Activated CD4-positive, alpha-beta T cell treated with anti-CD3 and anti-CD28 coated beads for 1 hour (primary cell): ENCODE data around the gene SKIC3.
A peak's percentile ranks its signal among the peaks of the same experiment; 100 is the strongest.

ENCODE experiments used
- DNase-seq: peaks from one replicate; pipeline ENCODE4 v3.0.0-alpha.2; 2020

SKIC3 gene

DNA sequence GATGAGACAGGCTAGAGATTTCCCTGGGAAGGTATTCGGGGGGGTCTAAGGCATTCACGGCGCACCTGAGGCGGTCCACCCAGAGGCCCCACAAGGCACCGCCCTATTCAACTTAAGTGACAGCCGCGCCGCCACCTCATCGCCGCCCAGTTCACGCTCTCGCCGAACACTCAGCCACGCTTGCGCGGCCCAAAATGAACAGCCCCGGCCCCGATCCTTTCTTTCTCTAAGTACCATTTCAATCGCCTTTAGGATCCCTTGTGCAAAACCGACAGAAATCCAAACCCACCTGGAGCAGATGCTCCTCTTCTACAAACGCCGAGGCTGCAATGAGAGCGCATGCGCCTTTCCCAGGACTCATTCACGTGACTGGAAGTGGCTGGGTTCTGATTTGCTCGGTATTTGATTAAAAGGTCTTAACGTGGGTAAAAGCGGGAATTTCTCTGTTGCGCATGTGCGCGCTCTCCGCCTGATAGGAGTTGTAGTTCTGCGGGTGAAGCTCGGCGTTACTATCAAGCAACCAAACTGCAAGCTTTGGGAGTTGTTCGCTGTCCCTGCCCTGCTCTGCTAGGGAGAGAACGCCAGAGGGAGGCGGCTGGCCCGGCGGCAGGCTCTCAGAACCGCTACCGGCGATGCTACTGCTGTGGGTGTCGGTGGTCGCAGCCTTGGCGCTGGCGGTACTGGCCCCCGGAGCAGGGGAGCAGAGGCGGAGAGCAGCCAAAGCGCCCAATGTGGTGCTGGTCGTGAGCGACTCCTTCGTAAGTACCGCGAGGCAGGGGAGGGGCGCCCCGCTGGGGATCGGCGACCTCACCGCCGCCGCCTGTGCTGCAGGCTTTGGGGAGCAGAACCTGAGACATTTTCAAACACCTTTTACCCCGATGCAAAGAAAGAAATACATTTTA is at the start of gene SKIC3, which contains the start of gene ARSK:
Gene SKIC3, minus strand, starts transcription at position 331 of the 902 bp plus-strand sequence. CDS start 7,827 bp downstream, outside the sequence.
Gene ARSK, plus strand, starts transcription at position 455 of the 902 bp plus-strand sequence. Its CDS starts 178 bp downstream, at position 633.
- DNase-seq, result peak; percentile 88

DNA sequence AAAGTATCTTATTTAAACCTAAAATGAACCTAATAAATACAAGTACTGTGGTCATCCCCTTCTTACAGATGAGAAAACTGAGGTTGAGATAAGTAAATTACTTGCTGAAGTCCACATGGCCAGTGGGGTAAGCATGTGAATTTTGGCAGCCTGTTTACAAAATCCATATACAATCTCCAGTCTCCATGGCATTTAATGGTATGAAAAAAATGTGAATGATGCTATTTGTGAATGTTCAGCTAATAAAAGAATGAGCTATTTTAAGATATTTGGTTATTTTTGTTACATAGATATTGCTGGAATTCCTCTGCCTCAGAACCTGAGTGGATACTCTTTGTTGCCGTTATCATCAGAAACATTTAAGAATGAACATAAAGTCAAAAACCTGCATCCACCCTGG is 45.8 kb upstream of the SKIC3 start:
- DNase-seq, result no peak

DNA sequence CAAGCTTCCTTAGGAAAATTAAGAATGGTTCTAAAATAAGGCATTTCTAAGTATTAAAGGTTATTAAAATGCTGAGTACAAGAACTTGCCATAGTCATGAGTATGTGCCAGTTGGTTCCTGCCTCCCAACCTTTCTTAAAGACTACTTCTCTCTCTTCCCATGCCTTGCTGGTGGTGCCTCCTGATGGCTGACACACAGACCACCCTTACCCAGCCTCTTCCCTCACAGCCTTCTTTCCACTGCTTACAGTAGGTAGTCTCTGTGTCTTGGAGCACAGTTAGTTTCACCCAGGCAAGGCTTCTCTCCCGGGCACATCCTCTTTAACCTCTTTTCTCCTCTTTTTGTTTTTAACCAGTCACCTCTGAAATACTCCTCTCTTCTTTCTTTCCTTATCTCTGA is 44.5 kb upstream of the SKIC3 start:
- DNase-seq, result no peak

DNA sequence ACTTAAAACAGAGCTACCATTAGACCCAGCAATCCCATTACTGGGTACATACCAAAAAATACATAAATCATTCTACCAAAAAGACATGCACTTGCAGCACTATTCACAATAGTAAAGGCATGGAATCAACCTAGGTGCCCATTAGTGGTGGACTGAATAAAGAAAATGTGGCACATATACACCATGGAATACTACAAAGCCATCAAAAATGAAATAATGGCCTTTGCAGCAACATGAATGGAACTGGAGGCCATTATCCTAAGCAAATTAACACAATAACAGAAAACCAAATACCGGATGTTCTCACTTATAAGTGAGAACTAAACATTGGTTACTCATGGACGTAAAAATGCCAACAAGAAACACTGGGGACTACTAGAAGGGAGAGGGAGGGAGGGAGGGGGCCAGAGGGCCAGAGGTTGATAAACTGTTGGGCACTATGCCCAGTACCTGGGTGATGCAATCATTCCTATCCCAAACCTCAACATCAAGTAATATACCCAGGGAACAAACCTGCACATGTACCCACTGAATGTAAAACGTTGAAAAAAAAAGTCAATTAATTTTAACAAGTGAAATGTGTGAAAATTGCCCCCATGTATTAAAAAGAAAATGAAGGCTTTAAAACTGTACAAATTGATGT is 40.6 kb upstream of the SKIC3 start:
- DNase-seq, result no peak

DNA sequence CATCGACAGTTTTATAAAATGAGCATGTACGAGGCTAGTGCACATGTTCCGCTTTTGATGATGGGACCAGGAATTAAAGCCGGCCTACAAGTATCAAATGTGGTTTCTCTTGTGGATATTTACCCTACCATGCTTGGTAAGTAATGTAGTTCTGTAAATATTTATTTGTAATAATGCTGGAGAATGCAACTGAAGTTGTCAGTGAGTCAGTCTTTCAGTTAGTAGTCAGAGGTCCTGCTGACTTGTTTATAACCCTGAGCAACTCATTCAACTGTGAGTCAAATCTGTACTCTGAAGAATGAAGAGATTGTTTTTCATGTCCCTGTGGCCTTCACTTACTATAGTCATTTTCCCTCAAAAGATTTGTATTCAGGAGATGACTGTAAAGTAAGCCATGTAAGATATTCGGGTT is 36.7 kb upstream of the SKIC3 start:
- DNase-seq, result no peak

DNA sequence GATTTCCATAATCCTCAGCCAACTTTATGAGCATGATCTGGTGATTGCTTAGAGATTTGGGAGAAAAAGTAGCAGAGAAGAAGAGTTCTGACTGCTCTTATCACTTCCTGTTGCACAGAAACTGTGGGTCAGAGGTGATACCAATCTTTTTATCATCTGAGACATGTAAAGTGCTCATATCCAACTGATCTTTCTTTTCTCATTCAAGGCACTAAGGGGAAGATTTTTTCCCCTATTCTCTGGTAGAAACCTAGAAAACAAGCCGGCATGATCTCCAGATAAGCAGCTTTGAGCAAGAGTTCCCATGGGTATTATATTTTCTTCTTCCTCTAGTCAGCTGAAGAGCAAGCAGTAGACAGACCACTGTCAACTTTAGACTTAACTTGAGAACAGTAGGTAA is 36.1 kb upstream of the SKIC3 start:
- no peak for DNase-seq

DNA sequence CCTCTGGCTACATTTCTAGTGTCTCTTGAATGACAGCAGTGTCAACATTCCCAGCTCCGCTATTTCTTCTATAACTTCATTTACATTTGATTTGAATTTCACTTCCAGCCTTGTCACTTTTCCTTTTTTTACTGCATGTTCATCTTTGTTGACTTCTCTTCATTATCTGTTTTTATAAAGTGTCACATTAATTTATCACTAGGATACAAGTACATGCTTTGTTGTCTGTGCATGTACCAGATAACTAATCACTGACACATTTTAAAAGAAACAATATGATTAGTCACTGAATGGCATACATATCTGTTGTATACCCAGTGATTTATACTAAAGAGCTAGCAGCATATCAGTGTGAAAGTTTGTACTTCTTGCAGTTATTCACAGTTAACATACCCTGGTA is 29.2 kb upstream of the SKIC3 start:
- no peak for DNase-seq

DNA sequence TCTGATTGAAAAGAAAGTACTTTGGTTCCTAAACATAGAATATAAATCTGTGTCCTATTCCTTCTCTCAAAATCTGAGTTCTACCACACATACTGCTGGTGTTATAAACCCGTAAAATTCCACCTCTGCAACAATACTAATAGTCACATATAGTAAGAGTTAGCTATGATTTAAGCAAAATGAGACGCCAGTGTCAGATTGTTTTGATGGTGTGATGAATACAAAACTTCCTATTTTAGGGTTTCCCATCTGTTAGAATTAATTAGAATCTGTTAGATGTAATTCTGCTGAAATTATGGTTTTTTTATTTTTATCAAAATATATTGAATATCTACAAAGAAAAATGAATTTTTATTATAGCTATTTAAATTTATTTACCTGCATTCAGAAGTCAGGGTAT is 26.8 kb upstream of the SKIC3 start:
- DNase-seq, result no peak

DNA sequence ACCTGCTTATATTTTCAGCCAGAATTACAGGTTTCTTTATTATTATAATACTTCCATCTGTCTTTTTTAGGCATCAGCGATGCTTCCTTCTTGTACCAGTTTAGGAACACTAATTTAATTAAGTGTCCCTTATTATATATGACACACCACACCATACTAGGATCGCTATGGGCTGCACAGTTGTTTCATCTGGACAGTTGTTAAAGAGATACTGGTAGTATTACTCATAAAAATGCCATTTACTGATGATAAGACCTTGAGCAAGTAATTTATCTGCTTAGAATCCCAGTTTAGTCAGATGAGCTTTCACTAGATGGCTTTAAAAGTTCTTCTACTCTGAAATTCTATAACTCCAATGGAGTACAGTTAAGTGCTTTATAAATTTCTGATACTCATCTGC is 17.2 kb upstream of the SKIC3 start:
- DNase-seq, result no peak

DNA sequence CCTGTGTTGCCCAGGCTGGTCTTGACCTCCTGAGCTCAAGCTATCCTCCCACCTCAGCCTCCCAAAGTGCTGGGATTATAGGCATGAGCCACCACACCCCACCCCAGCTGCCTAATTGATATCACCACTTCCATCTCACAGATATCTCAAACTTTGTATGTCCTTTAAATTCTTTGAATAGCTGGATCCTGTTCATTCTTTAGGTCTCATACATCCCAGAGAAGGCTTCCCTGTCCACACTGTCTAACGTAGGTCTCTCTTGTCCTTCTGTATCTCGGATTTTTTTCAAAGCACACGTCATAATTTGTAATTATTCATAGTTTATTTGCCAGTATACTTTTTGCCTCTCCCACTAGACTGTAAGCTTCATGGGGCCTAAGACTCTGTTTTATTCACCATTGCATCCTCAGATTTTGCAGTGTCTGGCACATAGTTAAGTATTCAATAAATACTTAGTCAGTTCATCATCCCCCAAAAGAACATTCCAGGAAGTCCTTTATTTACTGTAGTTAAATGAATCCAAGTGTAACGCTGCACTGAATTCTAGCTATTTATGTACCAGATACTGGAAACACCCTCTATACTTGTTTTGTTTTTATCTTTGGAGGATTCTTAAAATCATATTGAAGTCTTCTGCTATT is 10.6 kb upstream of the SKIC3 start:
- DNase-seq, result no peak

DNA sequence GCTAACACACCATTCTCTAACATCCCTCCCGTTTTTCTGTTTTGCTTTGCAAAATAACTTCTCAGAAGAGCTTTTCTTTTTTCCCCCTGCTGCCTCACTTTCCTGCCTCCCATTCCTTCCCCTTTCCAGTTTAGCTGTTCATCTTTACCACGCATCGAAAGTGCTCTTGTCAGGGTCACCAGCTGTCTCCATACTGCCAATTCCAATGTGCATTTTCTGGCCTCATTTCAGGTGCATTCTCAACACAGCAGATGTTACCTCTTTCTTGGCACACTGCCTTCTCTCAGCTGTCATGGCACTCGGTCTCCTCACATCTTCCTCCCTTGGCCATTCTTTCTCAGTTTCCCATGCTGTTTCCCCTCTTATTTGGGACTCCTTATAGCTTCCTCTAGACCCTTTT is 9.7 kb upstream of the SKIC3 start:
- no peak for DNase-seq

DNA sequence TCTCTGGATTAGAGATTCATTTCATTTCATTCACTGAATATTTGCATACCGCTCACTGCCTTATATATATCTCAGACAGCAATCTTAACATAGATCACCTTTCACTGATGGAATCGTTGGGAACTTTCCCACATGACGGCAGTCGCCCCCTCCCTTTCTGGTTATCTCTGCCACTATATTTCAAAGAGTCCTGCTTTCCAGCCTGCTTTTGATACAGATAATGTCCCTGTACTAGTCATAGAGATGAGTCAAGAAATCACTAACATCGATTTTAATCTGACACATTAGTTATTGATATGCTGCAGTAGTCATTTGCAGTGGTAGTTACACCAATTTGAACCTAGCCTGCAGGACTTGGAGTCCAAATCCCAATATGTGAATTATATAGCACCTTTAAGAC is 8.6 kb upstream of the SKIC3 start:
- no peak for DNase-seq

DNA sequence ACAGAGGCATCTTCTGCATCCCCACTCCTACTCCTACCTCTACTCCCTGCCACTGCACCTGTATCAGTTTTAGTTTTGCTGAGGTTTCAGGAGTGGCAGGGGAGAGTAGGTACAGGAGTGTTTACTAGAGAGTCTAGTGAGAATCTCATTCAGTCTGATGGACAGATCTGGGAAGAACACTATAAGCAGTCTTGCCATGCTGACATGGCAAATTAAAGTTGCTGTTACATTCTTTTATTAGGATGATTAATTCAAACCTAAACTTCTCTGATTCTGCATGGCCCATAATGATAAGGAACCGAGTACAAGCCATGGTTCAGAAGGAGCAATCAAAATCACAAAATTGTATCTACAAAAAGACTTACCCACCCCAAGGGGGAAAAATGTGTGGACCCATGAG is 7.5 kb upstream of the SKIC3 start:
- DNase-seq, result no peak

DNA sequence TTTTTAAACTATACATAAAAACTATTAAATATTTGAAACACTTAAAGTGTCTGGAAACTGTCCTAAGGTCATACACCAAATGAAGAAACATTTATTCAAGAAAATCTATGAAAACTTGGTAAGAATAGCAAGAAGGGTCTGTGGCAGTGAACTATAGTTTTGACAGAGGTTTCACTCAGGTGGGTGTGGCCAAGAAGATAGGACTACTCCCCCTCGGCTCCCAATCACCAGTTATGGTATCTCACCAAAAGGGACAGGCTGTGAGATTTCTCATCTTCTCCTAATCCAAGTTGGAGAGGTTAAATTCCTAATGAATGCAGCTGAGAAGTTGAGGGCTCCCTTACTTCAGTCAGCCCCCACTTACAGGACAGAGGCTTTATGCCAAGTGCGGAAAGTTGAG is 3.1 kb upstream of the SKIC3 start:
- DNase-seq, result no peak

DNA sequence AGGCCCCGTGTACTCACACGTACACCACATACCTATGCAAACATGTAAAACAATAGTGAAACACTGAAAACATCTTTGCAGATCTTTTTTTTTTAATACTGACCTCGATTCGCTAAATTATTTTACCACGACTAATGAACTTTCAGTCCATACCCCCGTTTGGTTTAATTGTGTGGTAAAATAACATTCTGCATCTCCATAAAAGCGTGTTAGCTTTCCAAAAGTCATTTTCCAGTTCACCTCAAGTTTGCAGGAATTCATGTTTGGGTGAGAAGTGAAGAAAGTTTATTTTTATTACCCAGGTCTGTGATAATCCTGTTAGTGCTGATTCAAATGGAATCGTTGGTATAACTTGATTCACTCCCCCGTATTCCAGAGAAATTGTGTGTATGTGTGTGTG is 776 bp upstream of the SKIC3 start:
- DNase-seq, result no peak

DNA sequence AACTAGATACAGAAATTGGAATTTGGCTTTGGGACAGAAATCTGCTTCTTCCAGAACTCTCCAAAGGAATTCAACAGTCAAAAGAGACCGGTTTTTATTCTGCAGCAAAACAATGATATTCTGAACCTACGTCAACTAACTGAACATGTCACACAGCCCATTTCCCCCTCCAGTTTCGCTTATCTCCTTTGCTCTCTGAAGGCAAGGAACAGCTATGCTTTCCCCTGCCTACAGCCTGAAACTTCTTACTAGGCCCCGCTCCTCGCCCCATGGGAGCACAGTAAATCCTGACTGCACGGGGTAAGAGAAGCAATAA is 488 bp downstream of the SKIC3 start:
- no peak for DNase-seq

DNA sequence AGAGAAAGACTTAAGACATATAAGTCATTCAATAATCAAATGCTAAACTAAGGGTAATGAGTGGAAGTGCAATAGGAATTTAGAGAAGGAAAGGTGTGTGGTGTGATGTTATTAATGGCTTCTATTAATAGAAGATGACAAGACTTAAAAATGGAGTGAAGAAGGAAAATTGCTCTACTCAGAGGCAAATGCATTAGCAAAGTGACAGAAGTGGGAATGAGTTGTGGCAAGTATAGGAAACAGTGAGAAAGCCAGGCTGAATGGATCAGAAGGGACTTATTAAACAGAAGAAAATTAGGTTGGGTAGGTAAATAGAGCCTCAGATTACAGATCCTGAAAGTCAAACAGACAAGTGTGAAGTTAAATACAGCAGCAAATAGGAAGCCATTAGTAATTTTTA is 5.7 kb downstream of the SKIC3 start:
- DNase-seq, result no peak

DNA sequence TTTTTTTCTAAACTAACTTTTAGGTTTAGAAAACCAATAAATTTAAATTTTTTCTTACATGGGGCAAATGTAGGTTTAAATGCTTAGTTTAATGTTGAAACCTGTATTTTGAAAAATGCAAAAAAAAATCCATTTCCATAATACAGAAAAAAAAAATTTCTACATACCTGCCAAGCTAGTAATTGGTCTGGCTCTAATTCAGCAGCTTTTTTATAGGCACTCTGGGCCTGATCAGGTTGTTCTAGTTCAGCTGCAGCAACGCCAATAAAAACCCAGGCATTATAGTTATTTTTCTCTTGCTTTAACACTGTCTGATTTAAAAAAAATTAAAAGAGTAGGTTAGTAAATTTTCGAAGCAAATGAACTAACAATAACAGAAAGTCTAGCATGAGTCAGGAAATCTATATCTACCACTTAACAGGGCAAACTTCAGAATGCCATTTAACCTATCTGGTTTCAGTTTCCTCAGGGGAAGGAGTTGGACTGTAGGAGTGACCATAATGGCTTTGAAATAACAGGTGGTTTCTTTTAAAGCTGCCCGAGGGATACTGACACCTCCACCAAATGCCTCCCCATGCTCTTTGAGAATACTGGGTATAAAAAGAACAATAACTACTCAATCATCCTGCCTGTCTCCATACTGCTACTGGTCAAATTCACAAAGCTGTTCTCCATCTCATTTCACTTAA is 11.6 kb downstream of the SKIC3 start:
- DNase-seq, result no peak

DNA sequence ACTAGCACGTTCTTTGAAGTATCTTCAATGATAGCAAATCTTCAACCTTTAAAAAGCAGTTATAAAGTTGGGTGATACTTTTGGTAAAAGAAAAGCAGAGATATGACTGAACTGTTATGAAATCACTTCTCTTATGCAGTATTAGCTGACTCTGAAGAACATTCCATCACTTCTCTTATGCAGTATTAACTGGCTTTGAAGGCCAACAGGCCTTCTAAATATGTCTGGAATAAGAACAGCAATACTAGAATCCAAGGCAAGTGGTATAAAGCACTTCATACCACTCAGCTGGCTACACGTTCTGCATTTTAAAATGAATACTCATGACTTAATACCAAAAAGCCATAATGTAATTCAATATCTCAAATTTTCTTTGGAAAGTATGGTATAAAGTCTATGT is 17.3 kb downstream of the SKIC3 start:
- DNase-seq, result no peak

DNA sequence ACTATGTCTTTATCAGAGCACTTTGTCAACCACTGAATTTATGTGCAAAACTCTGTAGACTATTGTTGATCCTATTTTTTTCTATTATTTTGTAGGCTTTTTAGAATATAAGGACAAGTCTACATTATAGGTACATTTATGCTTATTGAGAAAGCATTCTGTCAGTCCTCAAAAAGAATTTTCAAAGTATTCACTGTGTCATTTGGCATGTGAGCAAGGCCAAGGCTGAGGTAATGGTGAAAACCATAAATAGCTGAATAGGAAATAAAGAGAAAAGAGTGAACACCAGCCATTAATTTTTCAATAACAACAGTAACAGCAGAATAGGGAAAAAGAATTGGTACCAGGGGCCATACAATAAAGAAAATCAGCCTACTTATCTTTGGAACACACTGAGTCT is 21.0 kb downstream of the SKIC3 start:
- DNase-seq, result no peak

DNA sequence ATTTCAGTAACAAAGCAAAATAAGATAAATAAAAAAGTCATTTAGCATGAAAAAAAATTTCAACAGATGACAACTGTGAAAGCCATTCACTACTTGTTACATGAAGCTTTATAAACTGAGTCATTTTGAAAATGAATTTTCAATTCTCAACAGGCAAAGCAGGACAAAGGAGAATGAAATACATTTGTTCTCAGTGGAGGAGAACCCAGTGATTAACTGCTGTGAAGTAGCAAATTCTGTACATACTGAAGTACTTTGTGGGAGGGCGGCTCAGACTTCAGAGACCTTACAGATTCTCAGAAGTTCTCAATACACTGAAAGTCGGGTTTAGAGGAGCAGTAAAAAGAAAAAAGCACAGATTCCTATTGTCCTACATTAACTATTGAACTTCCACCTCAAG is 21.7 kb downstream of the SKIC3 start:
- no peak for DNase-seq

DNA sequence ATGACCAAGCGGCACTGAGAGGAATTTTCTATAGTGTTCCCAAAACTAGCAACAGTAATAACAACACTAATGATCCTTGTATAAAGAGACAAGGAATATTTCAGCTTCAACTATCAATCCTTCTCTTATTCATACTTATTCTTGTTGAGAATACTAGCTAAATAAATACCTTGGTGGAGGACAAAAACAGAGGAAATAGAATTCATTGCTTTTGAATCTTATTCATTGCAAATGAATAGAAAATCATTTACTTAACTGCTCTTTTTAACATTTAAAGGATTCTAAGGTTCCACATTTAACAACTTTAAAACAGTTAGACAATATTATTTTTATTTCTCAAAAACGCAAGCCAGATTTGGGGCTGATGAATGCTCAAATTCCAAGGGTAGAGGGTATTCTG is 22.4 kb downstream of the SKIC3 start:
- DNase-seq, result no peak

DNA sequence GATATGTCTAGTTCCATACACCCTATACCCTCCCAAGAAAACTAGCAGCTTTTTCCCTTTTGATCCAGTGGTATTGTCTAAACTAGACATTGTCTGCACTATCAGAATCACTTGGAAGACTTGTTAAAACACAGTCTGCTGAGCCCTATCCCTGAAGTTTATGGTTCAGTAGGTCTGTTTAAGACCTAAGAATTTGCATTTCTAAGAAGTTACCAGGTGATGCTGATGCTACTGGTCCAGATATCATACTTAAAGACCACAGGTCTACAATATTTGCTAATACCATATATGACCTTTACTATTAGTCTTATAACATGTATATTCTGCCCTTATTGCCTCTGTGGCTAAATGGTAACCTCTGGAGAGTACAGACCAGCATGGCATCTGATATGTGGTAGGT is 23.3 kb downstream of the SKIC3 start:
- DNase-seq, result no peak

DNA sequence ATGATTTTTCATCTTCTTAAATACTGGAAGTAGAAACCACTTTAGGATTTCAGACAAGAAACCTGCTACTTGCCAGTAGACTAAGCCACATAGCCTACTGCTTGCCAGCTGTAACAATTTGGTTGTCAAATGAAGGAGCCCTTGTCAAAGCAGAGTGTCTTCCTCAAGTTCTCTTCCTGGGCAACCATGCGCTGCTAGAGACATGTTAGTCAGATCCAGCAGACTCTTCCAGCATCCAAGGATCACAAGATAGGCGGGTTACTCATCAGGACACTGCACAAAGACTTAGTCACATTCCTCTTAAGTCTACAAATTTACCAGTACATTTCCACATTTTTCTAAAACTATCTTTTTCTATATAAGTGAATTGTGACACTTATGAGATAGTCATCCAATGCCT is 24.4 kb downstream of the SKIC3 start:
- DNase-seq, result no peak
